Measurements from ENCODE around the gene TP53BP1.
"Not testable (repeated sequence)": the region's sequence is repeated elsewhere in the genome, so short reads cannot be mapped to it uniquely, and the experiment has no call there.

TP53BP1 gene

DNA sequence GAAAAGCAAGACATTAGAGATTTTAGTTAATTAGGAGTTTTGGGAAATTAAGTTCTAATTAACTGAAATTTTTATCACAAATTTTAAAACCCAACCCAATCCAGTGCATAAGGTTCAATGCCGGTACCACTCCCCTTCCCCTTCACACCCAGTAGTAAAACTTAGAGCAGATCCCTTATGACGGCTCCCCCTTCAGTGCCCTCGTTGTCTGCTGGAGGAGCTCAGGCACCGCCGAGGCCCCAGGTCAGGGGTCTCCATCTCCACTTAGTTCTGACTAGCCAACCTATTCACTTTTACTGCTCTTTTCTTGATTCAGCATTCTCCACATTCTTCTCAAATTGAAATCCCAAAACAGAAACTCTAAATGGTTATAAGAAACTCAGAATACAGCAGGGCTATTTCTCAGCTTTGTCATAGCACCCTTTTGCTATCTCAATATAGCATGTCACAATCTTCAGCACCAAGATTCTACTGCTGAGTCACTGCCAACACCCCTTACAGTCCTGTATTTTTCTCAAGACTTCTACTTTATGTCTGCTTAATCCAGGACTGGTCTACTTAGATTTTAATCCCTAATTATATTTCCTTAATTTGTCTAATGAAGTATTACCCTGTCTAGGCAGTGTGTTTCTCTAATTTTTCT, 82.3 kb downstream of the TP53BP1 start:
- DNase-seq: no peak

DNA sequence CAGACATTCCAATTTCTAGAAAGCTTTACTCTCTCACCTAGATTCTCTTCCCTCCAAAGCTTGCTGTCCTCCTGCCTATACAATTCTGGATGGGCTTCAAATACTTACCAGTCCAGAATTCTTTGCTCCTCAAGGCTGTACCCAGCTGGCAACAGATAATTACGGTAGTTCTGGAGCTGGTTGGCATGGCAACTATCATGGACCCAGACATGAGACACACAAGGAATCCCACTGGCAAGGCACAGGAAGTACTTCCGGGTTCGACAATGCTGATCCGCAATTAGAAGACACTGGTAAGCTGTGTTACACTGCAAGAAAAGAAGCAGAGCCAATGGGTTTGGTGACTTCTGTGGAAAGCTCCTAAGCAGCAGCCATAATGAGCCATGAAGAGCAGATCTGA, 84.2 kb downstream of the TP53BP1 start:
- no peak for DNase-seq

DNA sequence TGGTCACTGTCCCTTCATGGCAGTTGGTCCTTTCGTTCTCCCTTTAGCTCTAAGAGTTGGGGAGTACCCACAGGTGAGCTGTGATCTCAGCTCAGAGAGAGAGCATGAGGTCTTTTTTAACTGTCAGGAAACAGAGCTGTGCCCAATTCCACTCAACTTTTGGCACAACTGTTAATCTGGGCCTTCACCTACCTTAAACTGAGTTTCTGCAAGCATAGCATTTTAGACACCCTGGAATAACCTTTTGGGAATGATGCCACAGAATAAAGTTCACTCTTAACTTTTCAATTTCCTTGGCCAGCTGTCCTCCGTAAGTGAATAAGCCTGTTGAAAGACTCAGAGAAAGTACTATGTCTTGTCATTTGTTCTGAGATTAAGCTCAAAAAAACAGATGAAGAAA, 86.1 kb downstream of the TP53BP1 start:
- DNase-seq: no peak

DNA sequence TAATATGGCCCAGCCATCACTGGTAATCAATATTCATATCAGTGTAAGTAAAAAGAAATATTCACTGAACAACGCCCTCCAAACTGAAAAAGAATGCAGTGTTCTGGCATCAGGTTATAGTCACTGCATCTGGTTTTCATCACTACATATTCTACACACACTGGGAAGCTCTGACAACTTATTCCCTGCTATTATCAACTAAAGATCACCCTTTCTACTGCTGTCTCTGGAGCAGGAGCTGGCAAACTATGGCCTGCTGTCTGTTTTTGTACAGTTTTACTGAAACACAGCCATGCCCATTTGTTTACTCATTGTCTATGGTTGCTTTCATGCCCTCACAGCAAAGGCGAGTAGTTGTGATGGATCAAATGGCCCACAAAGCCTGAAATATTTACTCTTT, 86.8 kb downstream of the TP53BP1 start:
- no peak for DNase-seq

DNA sequence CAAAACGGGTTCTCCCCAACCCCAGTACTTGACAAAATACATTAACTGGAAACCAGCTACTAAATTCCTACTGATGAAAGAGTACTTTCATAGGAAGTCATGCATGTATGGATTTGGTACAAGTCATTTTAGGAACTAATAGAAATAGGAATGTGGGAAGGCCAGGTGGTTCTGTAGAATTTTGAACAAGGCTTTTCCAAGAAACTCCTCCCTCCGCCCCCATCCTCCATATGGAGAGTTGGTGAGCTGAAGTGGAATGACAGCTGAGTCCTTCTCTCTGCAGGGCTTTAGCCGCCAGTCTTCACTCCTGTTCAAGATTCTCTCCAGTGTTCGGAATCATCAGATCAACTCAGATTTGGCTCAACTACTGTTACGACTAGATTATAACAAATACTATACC, 88.8 kb downstream of the TP53BP1 start:
- DNase-seq: no peak

DNA sequence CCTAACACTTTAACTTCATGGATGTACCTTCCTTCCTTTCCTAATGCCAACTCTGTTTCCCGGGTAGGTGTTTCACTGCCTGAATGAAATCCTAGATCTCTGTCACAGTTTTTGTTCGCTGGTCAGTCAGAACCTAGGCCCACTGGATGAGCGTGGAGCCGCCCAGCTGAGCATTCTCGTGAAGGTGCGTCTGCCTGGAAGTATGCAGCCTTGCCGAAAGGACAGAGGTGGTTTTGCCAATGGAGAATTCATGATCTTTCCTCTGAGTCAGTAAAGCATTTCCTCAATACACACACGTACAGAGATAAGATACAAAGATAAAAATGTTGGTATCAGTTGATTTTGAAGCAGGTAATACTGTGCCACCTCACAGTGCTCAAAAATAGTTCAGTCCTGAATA, 89.3 kb downstream of the TP53BP1 start:
- DNase-seq: no peak

DNA sequence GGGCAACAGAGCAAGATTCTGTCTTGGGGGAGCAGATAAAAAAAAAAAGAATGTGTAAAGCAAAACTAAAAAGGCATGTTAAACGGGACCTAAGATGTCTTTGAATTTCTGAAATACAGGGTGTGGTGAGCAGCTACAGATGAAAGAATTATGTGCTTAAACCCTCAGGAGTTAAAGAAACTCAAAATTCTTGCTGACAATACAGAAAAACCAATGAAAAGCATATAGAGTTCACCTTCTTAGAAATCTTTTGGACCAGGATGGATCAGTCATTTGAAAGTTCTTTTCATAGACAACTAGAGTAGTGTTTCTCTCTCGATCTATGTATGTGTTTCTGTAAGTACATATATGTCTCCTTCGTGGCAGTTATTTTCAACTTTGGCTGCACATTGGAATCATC, 90.7 kb downstream of the TP53BP1 start:
- no peak for DNase-seq

DNA sequence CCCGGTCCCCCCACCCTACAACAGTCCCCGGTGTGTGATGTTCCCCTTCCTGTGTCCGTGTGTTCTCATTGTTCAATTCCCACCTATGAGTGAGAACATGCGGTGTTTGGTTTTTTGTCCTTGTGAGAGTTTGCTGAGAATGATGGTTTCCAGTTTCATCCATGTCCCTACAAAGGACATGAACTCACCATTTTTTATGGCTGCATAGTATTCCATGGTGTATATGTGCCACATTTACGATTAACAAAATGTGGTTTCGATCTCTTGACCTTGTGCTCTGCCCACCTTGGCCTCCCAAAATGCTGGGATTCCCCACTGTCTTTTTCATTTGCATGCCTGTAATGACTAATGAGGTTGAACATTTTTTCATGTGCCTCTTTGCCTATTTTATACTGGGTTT, 99.4 kb downstream of the TP53BP1 start:
- not testable (repeated sequence) for DNase-seq

DNA sequence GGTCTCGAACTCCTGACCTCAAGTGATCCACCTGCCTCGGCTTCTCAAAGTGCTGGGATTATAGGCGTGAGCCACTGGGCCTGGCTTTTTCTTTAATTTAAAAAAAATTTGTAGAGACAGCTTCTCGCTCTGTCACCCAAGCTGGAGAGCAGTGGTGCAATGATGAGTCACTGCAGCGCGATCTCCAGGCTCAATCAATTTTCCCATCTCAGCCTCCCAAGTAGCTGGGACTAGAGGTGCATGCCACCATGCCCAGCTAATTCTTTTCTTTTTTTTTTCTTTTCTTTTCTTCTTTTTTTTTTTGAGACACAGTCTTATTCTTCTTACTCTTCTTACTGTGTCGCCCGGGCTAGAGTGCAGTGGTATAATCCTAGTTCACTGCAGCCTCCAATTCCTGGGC, 102.2 kb downstream of the TP53BP1 start:
- no peak for DNase-seq

DNA sequence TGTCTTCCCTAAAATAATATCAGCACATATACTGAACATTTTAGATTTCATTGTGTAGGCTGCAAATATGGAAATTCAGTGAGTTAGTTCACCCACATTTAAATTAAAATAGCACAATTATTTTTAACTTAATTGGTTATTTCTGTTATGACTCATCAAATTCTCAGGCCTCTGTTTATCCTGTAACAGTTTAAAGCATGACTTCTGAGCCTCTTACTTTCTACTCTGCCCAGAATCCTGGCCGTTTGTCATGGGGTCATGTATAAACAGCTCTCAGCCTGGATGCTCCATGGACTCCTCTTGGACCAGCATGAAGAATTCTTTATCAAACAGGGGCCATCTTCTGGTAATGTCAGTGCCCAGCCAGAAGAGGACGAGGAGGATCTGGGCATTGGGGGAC, 109.9 kb downstream of the TP53BP1 start:
- DNase-seq: no peak

DNA sequence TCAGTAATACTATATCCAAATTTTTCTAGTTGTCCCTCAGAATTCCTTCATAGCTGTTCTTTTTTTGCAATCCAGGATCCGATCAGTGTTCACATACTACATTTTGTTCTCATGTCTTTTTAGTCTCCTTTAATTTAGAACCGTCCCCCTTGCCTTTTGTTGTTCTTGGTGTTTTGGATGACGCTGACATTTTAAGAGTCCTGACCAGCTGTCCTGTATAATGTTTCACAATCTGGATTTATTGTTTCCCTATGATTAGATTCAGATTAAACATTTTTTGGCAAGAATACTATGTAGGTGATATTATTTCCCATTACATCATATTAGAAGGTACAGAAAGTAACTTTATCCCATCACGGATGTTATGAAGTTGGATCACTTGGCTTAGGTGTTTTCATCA, 110.6 kb downstream of the TP53BP1 start:
- no peak for DNase-seq

DNA sequence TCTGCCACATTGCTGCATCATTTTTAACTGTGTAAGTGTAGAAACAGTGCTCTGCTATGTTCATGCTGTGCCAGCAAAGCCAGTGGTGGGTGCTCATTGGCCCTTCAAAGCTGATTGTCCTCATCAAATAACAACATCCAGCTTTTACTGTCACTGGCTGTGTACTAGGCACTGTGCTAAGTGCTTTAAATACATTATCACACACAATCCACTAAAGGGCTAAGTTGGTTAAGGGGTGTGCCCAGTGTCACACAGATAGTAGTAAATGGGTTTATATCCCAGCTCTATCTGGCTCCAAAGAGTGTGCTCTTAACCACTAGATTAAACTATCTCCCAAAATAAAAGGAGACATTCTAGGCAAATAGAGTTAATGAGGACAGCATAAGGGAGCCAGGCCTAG, 114.4 kb downstream of the TP53BP1 start:
- DNase-seq: no peak

DNA sequence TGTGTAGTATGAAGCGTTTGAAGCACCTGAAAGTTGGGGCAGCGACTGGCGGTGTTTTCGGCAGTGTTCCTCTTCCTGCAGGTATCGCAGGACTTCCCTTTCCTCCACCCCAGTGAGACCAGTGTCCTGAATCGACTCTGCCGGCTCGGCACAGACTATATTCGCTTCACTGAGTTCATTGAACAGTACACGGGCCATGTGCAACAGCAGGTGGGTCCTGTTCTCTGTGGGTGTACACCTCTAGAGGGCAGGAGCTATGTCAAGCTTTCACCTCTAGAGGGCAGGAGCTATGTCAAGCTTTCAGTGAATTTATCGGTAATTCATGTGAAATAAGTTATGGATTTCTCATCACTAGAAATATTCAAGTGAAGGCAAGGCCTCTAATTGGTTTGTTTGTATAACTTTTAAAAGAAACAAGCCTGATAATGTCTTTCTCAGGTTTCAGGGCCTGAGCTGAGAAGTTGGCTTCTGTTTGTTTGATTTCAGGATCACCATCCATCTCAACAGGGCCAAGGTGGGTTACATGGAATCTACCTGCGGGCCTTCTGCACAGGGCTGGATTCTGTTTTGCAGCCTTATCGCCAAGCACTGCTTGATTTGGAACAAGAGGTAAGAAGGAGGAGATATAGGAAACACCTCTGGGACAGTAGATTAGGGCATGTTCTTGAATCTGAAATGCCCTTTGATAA, 116.8 kb downstream of the TP53BP1 start:
- no peak for DNase-seq

DNA sequence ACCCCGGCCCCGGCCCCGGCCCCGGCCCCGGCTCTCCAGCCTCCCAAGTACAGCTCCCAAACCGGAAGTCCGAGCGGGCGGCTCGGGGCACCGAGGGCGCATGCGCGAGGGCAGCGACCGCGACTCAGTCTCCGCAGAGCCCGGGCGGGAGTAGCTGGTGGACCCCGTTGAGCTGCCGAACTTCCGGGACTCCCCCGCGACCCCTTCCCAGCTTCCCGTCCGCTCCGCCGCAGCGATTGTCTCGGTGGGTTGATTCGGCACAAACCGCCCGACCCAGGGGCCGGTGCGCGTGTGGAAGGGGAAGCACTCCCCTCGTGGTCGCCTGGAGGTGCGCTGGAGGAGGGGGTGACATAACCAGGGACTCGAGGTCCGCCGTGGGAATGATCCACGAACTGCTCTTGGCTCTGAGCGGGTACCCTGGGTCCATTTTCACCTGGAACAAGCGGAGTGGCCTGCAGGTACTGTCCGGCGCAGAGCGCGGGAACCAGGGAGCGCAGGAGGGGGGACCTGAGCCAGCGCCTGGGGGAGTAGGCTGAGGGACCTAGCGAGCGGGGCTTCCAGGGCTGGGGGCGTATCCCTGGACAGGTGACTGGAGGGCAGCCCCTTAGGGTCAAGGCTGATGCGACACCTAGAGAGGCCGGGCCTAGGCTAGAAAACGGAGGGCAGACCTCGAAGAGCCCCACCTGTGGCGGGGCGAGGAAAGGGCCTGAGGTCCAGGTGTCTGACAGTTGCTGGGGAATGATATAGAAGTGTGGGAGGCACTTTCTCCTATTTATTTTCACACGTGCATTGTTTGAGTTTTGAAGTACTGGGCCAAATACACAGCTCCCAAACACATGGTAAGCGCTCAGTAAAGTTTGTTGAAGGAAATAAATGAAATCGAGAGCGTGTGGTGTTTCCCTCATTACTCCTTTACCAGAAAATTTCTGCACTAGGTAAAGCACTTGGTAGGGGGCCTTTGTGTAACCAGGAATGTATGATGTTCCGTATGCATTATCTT, 121.7 kb downstream of the TP53BP1 start, which contains the start of the genes TUBGCP4 and ZSCAN29:
Gene TUBGCP4, plus strand, starts transcription at position 127 of the 1,000 bp plus-strand sequence. Its CDS starts 254 bp downstream, at position 381.
Gene ZSCAN29, minus strand, starts transcription at position 69 of the 1,000 bp plus-strand sequence. CDS start 1,130 bp downstream, outside the sequence.
- DNase-seq: peak; percentile 90

DNA sequence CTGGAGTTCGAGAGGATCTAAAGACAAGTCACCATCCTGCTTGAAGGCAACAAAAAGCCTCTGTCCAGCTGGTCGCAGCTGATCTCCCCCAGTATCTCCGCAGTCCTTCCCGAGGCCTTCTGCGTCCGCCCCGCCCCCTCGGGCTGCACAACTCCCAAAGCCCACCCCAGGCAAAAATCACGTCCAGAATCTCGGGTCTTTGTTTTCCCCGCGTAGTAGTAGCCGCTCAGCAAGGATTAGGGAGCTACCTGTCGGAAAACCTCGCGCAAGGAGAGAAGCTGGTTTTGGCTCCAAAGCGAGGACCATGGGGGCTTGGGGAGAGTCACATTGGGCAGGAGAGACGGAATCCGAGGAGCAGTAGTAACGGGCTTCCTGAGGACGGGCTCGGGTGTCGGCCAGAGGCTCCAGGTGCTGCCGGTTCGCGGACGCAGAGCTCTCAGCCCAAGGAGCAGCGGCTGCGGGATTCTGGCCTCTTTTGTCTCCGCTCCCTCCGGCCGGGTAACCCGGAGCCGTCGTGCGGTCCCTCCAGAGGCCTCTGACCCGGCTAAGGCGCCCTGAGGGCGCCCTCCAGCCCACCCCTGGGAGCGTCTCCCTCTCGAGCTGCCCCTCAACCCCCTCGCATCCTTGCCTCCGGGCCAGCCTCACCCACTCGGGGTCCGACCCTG, 122.5 kb downstream of the TP53BP1 start:
- DNase-seq: peak; percentile 49

DNA sequence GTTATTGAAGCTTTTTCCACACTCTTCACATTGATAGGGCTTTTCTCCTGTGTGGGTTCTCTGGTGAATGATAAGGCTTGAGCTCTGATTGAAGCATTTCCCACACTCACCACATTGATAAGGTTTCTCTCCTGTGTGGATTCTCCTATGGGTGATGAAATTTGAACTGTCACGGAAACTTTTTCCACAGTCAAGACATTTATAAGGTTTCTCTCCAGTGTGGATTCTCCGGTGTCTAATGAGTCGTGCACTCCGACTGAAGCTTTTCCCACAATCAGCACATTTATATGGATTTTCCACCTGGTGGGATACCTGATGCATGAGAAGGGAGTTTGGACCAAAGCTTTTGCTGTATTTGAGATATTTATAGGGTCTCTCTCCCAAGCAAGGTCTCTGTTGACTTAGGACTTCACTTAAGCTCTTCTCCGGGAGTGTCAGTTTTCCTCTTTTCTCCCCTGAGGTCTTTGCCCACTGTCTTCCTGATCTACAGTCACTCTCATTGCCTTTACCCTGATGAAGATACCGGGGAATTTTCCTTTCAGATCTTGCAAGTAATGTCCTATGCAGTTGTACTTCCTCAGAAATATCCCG, 131.5 kb downstream of the TP53BP1 start:
- no peak for DNase-seq

DNA sequence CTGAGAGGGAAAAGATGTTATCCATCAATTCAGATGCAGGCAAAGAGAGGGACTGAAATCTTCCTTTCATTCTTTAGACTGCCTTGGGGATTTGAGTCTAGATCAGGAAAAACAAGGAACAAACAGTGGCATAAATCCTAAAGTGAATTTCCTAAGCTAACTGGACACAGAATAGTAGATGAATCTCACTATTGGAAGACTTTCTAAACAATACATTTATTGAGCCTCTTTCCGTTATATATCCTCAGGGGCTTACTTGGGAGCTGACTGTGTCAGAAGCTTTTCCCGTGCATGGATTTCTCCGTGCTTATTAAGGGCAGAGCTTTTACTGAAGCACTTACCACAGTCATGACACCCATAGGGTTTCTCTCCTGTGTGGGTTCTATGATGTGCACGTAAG, 132.1 kb downstream of the TP53BP1 start:
- DNase-seq: no peak

Data from left hindlimb (tissue), 1 donor.